Activated B cell treated with CpG ODN at 0.5 μM for 24 hours (primary cell): ENCODE data around the gene MEN1. TPM values are rescaled to one million over a fixed set of nuclear protein-coding genes. Genes with fewer than 3 reads are reported as not detected.

Experiments
- ATAC-seq: fragments of 200-7000 bp; cut with Tn5 transposase; one replicate; pipeline ENCODE4 v1.10.0; 2021; ENCODE audit warnings: low read depth, mild to moderate bottlenecking, moderate library complexity
- CTCF ChIA-PET: fragments of 350-600 bp; sonication (Branson Sonifier 250); formaldehyde crosslinking; loops from one replicate; lab custom pipeline; 2021; ENCODE audit warnings: antibody characterized with exemption; lab: Charles Lee
- POLR2A ChIA-PET: fragments of 350-600 bp; sonication (Branson Sonifier 250); formaldehyde crosslinking; loops from one replicate; lab custom pipeline; 2021; ENCODE audit warnings: antibody characterized with exemption; lab: Charles Lee
- DNase-seq: peaks from one replicate; pipeline ENCODE4 v3.0.0; 2022
- H3K27ac Mint-ChIP-seq: one replicate; pipeline ENCODE4 v1.8.0; 2020; ENCODE audit warnings: mixed read lengths
- H3K27me3 Mint-ChIP-seq: one replicate; pipeline ENCODE4 v1.8.0; 2021; ENCODE audit warnings: mixed read lengths
- H3K36me3 Mint-ChIP-seq: one replicate; pipeline ENCODE4 v1.8.0; 2021; ENCODE audit warnings: low read depth, mixed read lengths
- H3K4me1 Mint-ChIP-seq: one replicate; pipeline ENCODE4 v1.8.0; 2021; ENCODE audit warnings: mixed read lengths
- H3K4me3 Mint-ChIP-seq: one replicate; pipeline ENCODE4 v1.8.0; 2020; ENCODE audit warnings: mild to moderate bottlenecking, mixed read lengths
- H3K9me3 Mint-ChIP-seq: one replicate; pipeline ENCODE4 v1.8.0; 2020; ENCODE audit warnings: mixed read lengths
- CTCF ChIP-seq: fragments of 200-600 bp; IDR thresholded peaks from one replicate; pipeline ENCODE4 v1.8.0; 2022; ENCODE audit warnings: antibody characterized with exemption, mild to moderate bottlenecking
- intact Hi-C: fragments of 100-400 bp; cut with micrococcal nuclease; formaldehyde crosslinking; loops from one replicate; pipeline ENCODE4 v1.15.1; 2024
- total RNA-seq: library from RNA; stranded (reverse); gene quantifications from 2 replicates; pipeline ENCODE4 v1.2.3, GENCODE V29; 2022

The MEN1 gene
- total RNA-seq, 1 donor from 2014 or later = 44.6 TPM

GRCh38 chr11:64771861-64772260 lies 38.5 kb downstream of the MEN1 start:
- Mint-ChIP-seq H3K9me3 (no peaks in the 10 kb centered on the region), H3K27ac (peak overlapping the region; percentile 92), H3K36me3 (peaks cover 98% of the 10 kb centered on the region), H3K4me1 (peaks cover 96% of the 10 kb centered on the region), H3K4me3 (peak overlapping the region; percentile 80), H3K27me3 (no peaks in the 10 kb centered on the region)
- ATAC-seq = peak; percentile 87
- no peak for DNase-seq
- POLR2A ChIA-PET = interaction anchor here (0.6 to 4.1 kb wide), 27 partner anchors 9 to 1931 kb away, joined by 3 to 130 read pairs (median 4); partner anchors contain the start of genes CATSPERZ, EHBP1L1, FAU and MAP4K2
- CTCF ChIA-PET = interaction anchor here (1.0 to 2.1 kb wide), 9 partner anchors 9 to 323 kb away, joined by 3 to 8 read pairs (median 4); partner anchors contain the start of genes CDC42BPG, EHD1 and RASGRP2
- intact Hi-C loops = loop anchor here (1.0 to 10.0 kb wide), 3 partner anchors 8 to 527 kb away; partner anchors contain the start of genes FKBP2 and PPP1R14B
- no peak for TF ChIP-seq CTCF

- ChIA-PET CTCF (interaction anchor here (1.4 to 4.5 kb wide), 4 partner anchors 7 to 321 kb away, joined by 3 to 24 read pairs (median 4); partner anchors contain the start of gene RASGRP2), POLR2A (interaction anchor here (1.6 to 4.1 kb wide), 4 partner anchors 7 to 25 kb away, joined by 4 to 130 read pairs (median 30); partner anchors contain the start of genes PYGM and RASGRP2)
- Mint-ChIP-seq H3K27ac (peak overlapping the region; percentile 92), H3K36me3 (peaks cover 93% of the 10 kb centered on the region), H3K9me3 (no peaks in the 10 kb centered on the region), H3K4me1 (peaks cover 90% of the 10 kb centered on the region), H3K27me3 (no peaks in the 10 kb centered on the region), H3K4me3 (peak overlapping the region; percentile 28)
- TF ChIP-seq CTCF = no peak
- DNase-seq = no peak
- ATAC-seq = no peak
- intact Hi-C loops = loop anchor here (10.0 kb wide), 1 partner anchor 525 kb away; the partner anchor contains the start of genes FKBP2 and PPP1R14B
These were observed 40.2 kb downstream of the MEN1 start for GRCh38 chr11:64770120-64770519.

- Mint-ChIP-seq H3K27me3 (no peaks in the 10 kb centered on the region), H3K9me3 (no peaks in the 10 kb centered on the region), H3K36me3 (peaks cover 93% of the 10 kb centered on the region), H3K4me1 (peaks cover 90% of the 10 kb centered on the region), H3K27ac (peak overlapping the region; percentile 59), H3K4me3 (no peak overlapping the region)
- TF ChIP-seq CTCF = no peak
- ChIA-PET POLR2A (interaction anchor here (2.3 to 3.1 kb wide), 2 partner anchors 9 to 25 kb away, joined by 11 to 24 read pairs; partner anchors contain the start of genes RASGRP2 and SF1), CTCF (interaction anchor here (4.5 kb wide), 1 partner anchor 25 kb away, joined by 24 read pairs; the partner anchor contains the start of gene RASGRP2)
- intact Hi-C loops = no loop called here
- ATAC-seq = no peak
- DNase-seq = no peak
These were observed 41.1 kb downstream of the MEN1 start for GRCh38 chr11:64769283-64769682.

- intact Hi-C loops = no loop called here
- POLR2A ChIA-PET = interaction anchor here (0.7 to 3.1 kb wide), 4 partner anchors 10 to 770 kb away, joined by 3 to 24 read pairs (median 7); partner anchors contain the start of genes RASGRP2 and SF1
- no peak for TF ChIP-seq CTCF
- H3K4me1 Mint-ChIP-seq = peaks cover 91% of the 10 kb centered on the region
- no peaks in the 10 kb centered on the region for H3K27me3 Mint-ChIP-seq
- ATAC-seq (no peak), DNase-seq (no peak)
- H3K27ac Mint-ChIP-seq = peak overlapping the region; percentile 85
- no peaks in the 10 kb centered on the region for H3K9me3 Mint-ChIP-seq
- CTCF ChIA-PET = interaction anchor here (1.0 to 4.5 kb wide), 3 partner anchors 8 to 30 kb away, joined by 3 to 24 read pairs (median 4); partner anchors contain the start of gene RASGRP2
- no peak overlapping the region for H3K4me3 Mint-ChIP-seq
- peaks cover 93% of the 10 kb centered on the region for H3K36me3 Mint-ChIP-seq
These were observed 42.1 kb downstream of the MEN1 start for GRCh38 chr11:64768300-64768694.
